Ishikawa (cell line): ENCODE results near the gene GPC6.

Source experiments
- CEBPB ChIP-seq: IDR thresholded peaks from 2 replicates; pipeline ENCODE4 v1.6.1; 2012
- CREB1 ChIP-seq: IDR thresholded peaks from 2 replicates; pipeline ENCODE4 v1.6.1; 2012; ENCODE audit warnings: low read depth
- EGR1 ChIP-seq: IDR thresholded peaks from 2 replicates; pipeline ENCODE4 v1.6.1; 2012
- EP300 ChIP-seq: IDR thresholded peaks from 2 replicates; pipeline ENCODE4 v1.6.1; 2012; ENCODE audit warnings: borderline replicate concordance
- FOXM1 ChIP-seq: IDR thresholded peaks from 2 replicates; pipeline ENCODE4 v1.6.1; 2012; ENCODE audit warnings: low read depth, borderline replicate concordance
- NFIC ChIP-seq: IDR thresholded peaks from 2 replicates; pipeline ENCODE4 v1.6.1; 2012
- RAD21 ChIP-seq: IDR thresholded peaks from 2 replicates; pipeline ENCODE4 v1.6.1; 2012; ENCODE audit warnings: low read depth
- TAF1 ChIP-seq: IDR thresholded peaks from 2 replicates; pipeline ENCODE4 v1.6.1; 2012; ENCODE audit warnings: low read depth, mild to moderate bottlenecking
- TCF12 ChIP-seq: IDR thresholded peaks from 2 replicates; pipeline ENCODE4 v1.6.1; 2012; ENCODE audit warnings: low read depth
- TEAD4 ChIP-seq: IDR thresholded peaks from 2 replicates; pipeline ENCODE4 v1.6.1; 2012
- YY1 ChIP-seq: IDR thresholded peaks from 2 replicates; pipeline ENCODE4 v1.6.1; 2012; ENCODE audit warnings: low read depth
- ZBTB7A ChIP-seq: IDR thresholded peaks from 2 replicates; pipeline ENCODE4 v1.6.1; 2012; ENCODE audit warnings: low read depth
- TF ChIP-seq, protein P1 (sequence below): IDR thresholded peaks from 2 replicates; pipeline ENCODE4 v1.6.1; 2012
- TF ChIP-seq, protein P2 (sequence below): IDR thresholded peaks from 2 replicates; pipeline ENCODE4 v1.6.1; 2012; ENCODE audit warnings: low read depth, mild to moderate bottlenecking

Gene GPC6

DNA sequence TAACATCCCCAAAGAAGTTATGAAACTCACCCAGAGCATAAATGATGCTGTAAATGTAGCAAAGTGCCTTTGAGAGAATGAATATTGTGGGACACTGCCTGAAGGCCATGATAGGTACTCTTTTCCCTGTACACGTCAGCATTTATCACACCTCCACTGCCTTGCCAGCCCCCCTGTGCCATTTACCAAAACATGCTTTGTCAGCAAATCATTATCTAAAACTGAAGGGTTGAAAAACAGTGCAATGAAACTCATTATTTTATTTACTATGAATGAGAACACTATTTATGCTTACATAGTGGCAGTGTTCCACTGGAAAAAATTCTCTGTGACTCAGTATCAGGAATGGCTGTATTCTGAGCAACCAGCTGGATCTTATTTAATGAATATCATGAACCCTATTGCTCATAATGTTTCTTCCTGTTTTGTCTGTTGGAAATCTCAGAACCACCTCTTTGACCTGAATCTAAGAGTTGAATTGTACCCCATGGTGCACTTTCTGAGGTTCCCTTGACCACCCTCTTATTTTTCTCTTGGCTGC lies 688.7 kb downstream of the GPC6 start:
- TF ChIP-seq ZBTB7A (no peak), TAF1 (no peak)
- TF ChIP-seq, protein P1, sequence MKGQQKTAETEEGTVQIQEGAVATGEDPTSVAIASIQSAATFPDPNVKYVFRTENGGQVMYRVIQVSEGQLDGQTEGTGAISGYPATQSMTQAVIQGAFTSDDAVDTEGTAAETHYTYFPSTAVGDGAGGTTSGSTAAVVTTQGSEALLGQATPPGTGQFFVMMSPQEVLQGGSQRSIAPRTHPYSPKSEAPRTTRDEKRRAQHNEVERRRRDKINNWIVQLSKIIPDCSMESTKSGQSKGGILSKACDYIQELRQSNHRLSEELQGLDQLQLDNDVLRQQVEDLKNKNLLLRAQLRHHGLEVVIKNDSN = no peak

DNA sequence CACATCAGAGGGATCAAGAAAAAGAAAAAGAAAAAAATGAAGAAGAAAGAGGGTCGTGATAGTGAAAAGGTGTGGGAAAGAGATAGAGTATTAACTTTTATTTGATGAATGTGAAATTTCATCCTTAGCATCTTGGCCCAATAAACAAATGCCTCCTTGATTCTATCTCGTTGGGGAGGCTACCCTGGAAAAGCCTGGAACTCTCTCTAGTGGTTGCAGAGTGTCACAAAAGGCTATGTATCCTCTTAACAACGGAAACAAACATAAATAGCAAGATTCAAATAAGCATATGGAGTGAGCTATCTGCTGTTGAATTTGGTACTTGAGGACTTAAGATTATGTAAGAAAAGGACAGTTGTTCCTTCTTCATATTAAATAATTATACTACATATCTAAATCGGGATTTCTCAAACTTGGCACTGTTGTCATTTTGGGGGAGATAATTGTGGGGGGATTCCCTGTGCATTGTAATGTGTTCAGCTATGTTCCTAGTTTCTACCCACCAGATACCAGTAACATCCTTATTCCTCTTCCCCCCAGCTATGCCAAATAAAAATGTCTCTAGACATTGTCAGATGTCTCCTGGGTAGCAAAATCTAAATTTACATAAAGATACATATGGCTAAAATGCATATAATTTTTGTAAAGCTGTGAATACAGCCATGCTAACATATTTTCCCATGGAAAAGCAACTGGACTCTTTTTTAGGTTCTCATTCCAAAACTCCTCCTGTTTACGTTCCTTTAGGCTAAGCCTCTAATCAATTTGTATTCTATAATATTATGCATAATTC lies 695.7 kb downstream of the GPC6 start:
- no peak for TF ChIP-seq TEAD4

DNA sequence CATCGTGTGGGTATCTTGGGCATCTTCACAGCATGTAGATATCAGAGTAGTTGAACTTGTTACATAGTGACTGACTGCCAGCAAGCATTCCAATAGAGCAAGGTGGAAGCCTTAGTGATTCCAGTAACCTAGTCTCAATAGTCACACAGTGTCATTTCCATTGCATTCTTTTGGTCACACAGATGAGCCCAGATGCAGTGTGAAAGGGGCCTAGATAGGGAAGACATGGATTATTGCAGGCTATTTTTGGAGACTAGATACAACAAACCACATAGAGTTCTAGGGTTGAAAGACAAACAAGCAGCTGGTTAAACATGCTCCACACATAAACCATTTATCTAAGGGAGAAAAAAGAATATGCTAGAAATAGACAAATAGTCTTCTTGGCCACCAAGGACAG lies 699.4 kb downstream of the GPC6 start:
- TF ChIP-seq, protein P2, sequence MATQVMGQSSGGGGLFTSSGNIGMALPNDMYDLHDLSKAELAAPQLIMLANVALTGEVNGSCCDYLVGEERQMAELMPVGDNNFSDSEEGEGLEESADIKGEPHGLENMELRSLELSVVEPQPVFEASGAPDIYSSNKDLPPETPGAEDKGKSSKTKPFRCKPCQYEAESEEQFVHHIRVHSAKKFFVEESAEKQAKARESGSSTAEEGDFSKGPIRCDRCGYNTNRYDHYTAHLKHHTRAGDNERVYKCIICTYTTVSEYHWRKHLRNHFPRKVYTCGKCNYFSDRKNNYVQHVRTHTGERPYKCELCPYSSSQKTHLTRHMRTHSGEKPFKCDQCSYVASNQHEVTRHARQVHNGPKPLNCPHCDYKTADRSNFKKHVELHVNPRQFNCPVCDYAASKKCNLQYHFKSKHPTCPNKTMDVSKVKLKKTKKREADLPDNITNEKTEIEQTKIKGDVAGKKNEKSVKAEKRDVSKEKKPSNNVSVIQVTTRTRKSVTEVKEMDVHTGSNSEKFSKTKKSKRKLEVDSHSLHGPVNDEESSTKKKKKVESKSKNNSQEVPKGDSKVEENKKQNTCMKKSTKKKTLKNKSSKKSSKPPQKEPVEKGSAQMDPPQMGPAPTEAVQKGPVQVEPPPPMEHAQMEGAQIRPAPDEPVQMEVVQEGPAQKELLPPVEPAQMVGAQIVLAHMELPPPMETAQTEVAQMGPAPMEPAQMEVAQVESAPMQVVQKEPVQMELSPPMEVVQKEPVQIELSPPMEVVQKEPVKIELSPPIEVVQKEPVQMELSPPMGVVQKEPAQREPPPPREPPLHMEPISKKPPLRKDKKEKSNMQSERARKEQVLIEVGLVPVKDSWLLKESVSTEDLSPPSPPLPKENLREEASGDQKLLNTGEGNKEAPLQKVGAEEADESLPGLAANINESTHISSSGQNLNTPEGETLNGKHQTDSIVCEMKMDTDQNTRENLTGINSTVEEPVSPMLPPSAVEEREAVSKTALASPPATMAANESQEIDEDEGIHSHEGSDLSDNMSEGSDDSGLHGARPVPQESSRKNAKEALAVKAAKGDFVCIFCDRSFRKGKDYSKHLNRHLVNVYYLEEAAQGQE = no peak
- TF ChIP-seq ZBTB7A (no peak), RAD21 (no peak), FOXM1 (no peak), CEBPB (no peak), TCF12 (no peak)

DNA sequence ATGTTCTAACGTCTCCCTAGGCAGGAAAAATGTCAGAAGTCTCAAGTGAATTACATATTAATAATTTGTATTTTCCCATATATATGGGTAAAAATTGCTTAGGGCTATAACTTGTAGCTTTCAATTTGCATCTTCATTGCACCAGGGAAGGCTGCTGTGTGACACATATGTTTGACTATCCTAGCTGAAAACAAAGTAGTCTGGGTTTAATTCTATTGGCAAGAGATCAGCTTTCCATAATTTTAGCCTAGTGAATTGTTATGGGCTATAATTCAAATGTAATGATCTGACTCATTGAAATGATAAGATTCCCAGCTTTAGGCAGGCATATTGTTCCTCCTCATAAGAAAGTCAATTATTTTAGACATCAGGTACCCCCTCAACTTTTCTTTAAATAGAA lies 699.8 kb downstream of the GPC6 start:
- TF ChIP-seq, protein P1 = no peak
- TF ChIP-seq EP300 (no peak), CEBPB (no peak), ZBTB7A (no peak), TAF1 (no peak), TEAD4 (no peak), EGR1 (no peak)
- TF ChIP-seq, protein P2 = no peak

DNA sequence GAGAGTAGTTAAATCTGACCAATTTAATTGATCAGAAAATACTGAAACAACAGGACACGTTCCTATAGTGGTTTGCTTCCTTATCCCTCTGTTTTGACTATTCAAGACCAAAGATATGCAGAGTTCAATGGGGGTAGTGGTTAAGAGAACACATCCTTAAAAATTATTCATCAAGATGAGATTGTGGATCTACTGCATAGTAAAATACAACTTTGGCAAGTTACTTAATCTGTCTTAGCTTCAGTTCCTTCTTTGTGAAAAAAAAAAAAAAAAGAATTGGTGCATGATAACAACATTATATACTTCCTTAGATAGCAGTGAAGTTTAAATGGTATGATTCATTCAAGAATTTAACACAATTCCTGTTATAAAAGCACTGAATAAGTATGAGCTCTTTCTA lies 700.8 kb downstream of the GPC6 start:
- TF ChIP-seq RAD21 (no peak), EGR1 (no peak), CREB1 (no peak), TAF1 (no peak), ZBTB7A (no peak), NFIC (no peak), TEAD4 (no peak), TCF12 (no peak)

DNA sequence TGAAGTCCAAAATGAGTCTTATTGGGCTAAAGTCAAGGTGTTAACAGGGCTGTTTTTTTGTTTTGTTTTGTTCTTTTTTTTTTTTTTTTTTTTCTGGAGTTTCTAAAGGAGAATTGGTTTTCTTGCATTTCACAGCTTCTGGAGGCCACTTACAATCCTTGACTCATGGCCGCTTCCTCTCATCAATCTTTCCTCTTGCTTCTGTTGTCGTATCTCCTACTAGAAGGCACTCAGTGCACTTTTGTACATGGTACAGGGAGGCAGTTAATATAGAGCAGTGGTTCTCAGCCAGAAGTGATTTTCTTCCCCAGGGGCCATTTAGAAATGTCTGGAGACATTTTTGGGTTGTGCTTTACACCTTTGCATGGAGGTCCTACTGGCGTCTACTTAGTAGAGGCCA lies 706.3 kb downstream of the GPC6 start:
- TF ChIP-seq TAF1 (no peak), RAD21 (no peak), EP300 (no peak), ZBTB7A (no peak), NFIC (no peak), EGR1 (no peak), CEBPB (no peak), YY1 (no peak)
- TF ChIP-seq, protein P1 = no peak
- TF ChIP-seq, protein P2 = no peak
